Measurements from ENCODE around the gene SPDYA.

The SPDYA gene

GRCh38 chr2:28821295-28821958, 10.8 kb downstream of the SPDYA start:
- POLR2A ChIA-PET: no interaction called here
- DNase-seq (ENCODE audit: extremely low spot score): peak; percentile 50
- CTCF ChIA-PET: interaction anchor here (0.9 to 4.0 kb wide), 17 partner anchors 8 to 1252 kb away, joined by 3 to 28 read pairs (median 4); partner anchors contain the start of gene SPDYA
- TF ChIP-seq, protein P1, sequence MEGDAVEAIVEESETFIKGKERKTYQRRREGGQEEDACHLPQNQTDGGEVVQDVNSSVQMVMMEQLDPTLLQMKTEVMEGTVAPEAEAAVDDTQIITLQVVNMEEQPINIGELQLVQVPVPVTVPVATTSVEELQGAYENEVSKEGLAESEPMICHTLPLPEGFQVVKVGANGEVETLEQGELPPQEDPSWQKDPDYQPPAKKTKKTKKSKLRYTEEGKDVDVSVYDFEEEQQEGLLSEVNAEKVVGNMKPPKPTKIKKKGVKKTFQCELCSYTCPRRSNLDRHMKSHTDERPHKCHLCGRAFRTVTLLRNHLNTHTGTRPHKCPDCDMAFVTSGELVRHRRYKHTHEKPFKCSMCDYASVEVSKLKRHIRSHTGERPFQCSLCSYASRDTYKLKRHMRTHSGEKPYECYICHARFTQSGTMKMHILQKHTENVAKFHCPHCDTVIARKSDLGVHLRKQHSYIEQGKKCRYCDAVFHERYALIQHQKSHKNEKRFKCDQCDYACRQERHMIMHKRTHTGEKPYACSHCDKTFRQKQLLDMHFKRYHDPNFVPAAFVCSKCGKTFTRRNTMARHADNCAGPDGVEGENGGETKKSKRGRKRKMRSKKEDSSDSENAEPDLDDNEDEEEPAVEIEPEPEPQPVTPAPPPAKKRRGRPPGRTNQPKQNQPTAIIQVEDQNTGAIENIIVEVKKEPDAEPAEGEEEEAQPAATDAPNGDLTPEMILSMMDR (IDR thresholded peaks at IDR 0.05; ENCODE audit: control extremely low read depth, extremely low read depth, low read depth, missing control alignments): peak; percentile 65

- POLR2A ChIA-PET: no interaction called here
Observed at GRCh38 chr2:28822036-28822435, 11.4 kb downstream of the SPDYA start.

DNA sequence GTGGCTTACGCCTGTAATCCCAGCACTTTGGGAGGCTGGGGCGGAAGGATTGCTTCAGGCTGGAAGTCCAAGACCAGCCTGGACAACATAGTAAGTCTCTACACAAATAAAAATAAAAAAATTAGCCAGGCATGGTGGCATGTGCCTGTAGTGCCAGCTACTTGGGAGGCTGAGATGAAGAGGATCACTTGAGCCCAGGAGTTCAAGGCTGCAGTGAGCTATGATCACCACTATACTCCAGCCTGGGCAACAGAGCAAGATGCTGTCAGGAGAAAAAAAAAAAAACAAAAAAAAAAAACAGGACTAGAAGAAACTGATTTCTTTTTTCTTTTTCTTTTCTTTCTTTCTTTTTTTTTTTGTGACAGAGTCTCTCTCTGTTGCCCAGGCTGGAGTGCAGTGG, 13.6 kb downstream of the SPDYA start:
- ChIA-PET CTCF (interaction anchor here (1.2 kb wide), 1 partner anchor 15 kb away, joined by 4 read pairs; no protein-coding TSS in a partner anchor), POLR2A (no interaction called here)
- TF ChIP-seq, protein P1 (IDR thresholded peaks at IDR 0.05; ENCODE audit: control extremely low read depth, extremely low read depth, low read depth, missing control alignments): no peak
- DNase-seq (ENCODE audit: extremely low spot score): no peak

More at GRCh38 chr2:28822036-28822435, 11.4 kb downstream of the SPDYA start:
- TF ChIP-seq, protein P1 (IDR thresholded peaks at IDR 0.05; ENCODE audit: control extremely low read depth, extremely low read depth, low read depth, missing control alignments): no peak
- CTCF ChIA-PET: interaction anchor here (0.6 to 4.0 kb wide), 8 partner anchors 9 to 255 kb away, joined by 3 to 28 read pairs (median 4); partner anchors contain the start of gene SPDYA
- DNase-seq (ENCODE audit: extremely low spot score): no peak

GRCh38 chr2:28824870-28825269, 14.2 kb downstream of the SPDYA start:
- TF ChIP-seq, protein P1 (IDR thresholded peaks at IDR 0.05; ENCODE audit: control extremely low read depth, extremely low read depth, low read depth, missing control alignments): no peak
- CTCF ChIA-PET: interaction anchor here (0.8 to 1.2 kb wide), 2 partner anchors 16 to 85 kb away, joined by 3 to 4 read pairs; no protein-coding TSS in a partner anchor
- POLR2A ChIA-PET: no interaction called here
- DNase-seq (ENCODE audit: extremely low spot score): no peak

- TF ChIP-seq, protein P1 (IDR thresholded peaks at IDR 0.05; ENCODE audit: control extremely low read depth, extremely low read depth, low read depth, missing control alignments): no peak
- ChIA-PET CTCF (interaction anchor here (1.0 kb wide), 1 partner anchor 8 kb away, joined by 3 read pairs; no protein-coding TSS in a partner anchor), POLR2A (no interaction called here)
- DNase-seq (ENCODE audit: extremely low spot score): no peak
Observed at GRCh38 chr2:28828382-28828781, 17.7 kb downstream of the SPDYA start.

DNA sequence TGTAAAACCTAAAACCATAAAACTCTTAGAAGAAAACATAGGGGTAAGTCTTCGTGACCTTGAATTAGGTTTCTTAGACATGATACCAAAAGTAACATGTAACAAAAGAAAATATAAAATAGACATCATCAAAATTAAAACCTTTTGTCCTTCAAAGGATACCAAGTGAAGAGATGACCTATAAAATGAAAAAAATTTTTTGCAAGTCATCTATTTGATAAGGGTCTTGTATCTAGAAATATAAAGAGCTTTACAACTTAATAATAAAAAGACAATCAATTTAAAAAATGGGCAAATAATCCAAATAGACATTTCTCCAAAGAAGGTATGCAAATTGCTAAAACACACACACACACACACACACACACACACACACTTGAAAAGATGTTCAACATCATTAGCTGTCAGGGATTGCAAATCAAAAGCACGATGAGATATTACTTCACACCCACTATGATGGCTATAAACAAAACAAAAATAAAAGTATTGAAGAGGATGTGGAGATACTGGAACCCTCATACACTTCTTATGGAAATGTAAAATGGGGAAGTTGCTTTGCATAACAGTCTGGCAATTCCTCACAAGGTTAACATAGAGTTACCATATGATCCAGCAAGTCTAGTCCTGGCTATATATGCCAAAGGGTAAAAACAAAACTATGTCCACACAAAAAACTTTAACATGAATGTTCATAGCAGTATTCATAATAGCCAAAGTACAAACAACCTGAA, 23.3 kb downstream of the SPDYA start:
- CTCF ChIA-PET: interaction anchor here (1.0 to 2.9 kb wide), 5 partner anchors 10 to 240 kb away, joined by 4 to 15 read pairs (median 4); no protein-coding TSS in a partner anchor
- TF ChIP-seq, protein P1 (IDR thresholded peaks at IDR 0.05; ENCODE audit: control extremely low read depth, extremely low read depth, low read depth, missing control alignments): no peak
- POLR2A ChIA-PET: no interaction called here
- DNase-seq (ENCODE audit: extremely low spot score): no peak
